Ascending aorta (tissue), 2 donors: Measurements from ENCODE around the gene PPP1CA. TPM values are rescaled to one million over a fixed set of nuclear protein-coding genes. Genes with fewer than 3 reads are reported as not detected.

ENCODE experiments used
- DNase-seq, 2 donors: peaks; one replicate each; pipeline ENCODE4 v3.0.0-alpha.2; 2019; ENCODE audit warnings: low spot score in 2 of 2
- H3K27ac ChIP-seq, 2 donors: fragments of 200-600 bp; sonication (generic); one replicate each; pipeline ENCODE4 v1.5.1; 2016 to 2017; ENCODE audit warnings: mild to moderate bottlenecking in 1 of 2
- H3K27me3 ChIP-seq: fragments of 200-600 bp; sonication (generic); one replicate; pipeline ENCODE4 v1.5.1; 2017
- H3K36me3 ChIP-seq, 2 donors: fragments of 200-600 bp; sonication (generic); one replicate each; pipeline ENCODE4 v1.5.1; 2016
- H3K4me1 ChIP-seq, 2 donors: fragments of 200-600 bp; sonication (generic); one replicate each; pipeline ENCODE4 v1.5.1; 2016 to 2017; ENCODE audit warnings: mild to moderate bottlenecking in 1 of 2
- H3K4me3 ChIP-seq, 2 donors: fragments of 200-600 bp; sonication (generic); one replicate each; pipeline ENCODE4 v1.5.1; 2016 to 2017; ENCODE audit warnings: mild to moderate bottlenecking in 1 of 2
- H3K9me3 ChIP-seq, 2 donors: fragments of 200-600 bp; sonication (generic); one replicate each; pipeline ENCODE4 v1.5.1; 2016
- CTCF ChIP-seq, 3 experiments: fragments of 200-600 bp in 2 of 3; fragments of 450-650 bp in 1 of 3; sonication (generic) in 2 of 3; IDR thresholded peaks; one replicate each; pipeline ENCODE4 v1.5.1; 2016 to 2019; ENCODE audit warnings: antibody characterized with exemption in 3 of 3, mild to moderate bottlenecking in 1 of 3, moderate library complexity in 1 of 3
- intact Hi-C: fragments of 100-400 bp; cut with DNase I; formaldehyde crosslinking; loops from one replicate; pipeline ENCODE4 v1.15.1; 2023
- total RNA-seq: library from RNA; depleted of rRNA; stranded (reverse); fragments of >200 nt; gene quantifications from one replicate; pipeline ENCODE4 v1.1.0, GENCODE V29; 2016

PPP1CA gene
- total RNA-seq, 1 donor from 2014 or later, result 113 TPM

DNA sequence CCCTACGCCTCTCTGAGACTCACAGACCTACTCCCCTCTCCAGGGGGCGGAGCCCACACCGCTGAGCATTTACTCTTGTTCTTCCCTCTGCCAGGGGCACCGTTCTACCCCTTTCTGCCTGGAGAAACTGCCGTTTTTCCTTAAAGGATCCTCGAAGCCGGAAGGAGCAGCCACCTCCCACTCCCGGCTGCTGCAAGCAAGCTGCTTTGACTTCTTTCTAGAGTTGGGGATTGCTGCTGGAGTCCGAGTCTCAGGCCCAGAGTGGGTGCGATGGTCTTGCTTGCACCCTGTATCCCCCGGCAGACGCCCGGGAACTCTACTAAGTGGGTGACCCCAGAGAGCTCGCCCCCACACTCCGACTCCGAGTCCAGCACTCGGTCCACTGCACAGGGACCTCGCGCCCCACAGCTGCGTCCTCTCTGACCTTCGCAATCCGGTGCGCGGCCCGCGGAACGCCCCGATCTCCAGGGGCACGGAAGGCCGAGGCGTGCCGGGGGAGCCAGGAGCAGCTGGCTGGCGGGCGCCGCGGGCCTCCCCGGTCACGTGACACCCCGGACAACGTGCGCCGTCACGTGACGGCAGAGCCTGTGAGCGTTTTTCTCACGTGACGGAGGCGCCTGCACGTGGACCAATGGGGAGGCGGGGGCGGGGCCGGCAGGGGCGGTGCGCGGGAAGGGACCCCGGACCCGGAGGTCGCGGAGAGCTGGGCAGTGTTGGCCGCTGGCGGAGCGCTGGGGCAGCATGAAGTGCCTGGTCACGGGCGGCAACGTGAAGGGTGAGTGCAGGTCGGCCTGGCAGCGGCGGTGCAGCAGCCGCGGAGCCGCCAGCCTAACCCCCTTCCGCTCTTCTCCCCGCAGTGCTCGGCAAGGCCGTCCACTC is 10.1 kb downstream of the PPP1CA start, which contains the start of gene RAD9A:
RAD9A (plus strand) TSS at position 683 of the 879 bp plus-strand sequence; CDS start at position 742, 59 bp downstream.
- peak; percentile 89 to 98 for DNase-seq
- H3K9me3 ChIP-seq, result no peaks in the 10 kb centered on the region
- intact Hi-C loops, result loop anchor here (1.0 to 5.0 kb wide), 2 partner anchors 17 to 36 kb away; partner anchors contain the start of gene RPS6KB2
- H3K4me3 ChIP-seq, result peak within 1 kb of the TSS; percentile 72 to 84
- no peaks in the 10 kb centered on the region for H3K27me3 ChIP-seq
- H3K36me3 ChIP-seq, result peaks cover 3 to 8% of the 10 kb centered on the region in 2 donors
- no peak for TF ChIP-seq CTCF (IDR thresholded peaks at IDR 0.05)
- H3K4me1 ChIP-seq, result peaks cover 7 to 15% of the 10 kb centered on the region in 2 donors
- H3K27ac ChIP-seq, result peak within 1 kb of the TSS; percentile 59 to 62

DNA sequence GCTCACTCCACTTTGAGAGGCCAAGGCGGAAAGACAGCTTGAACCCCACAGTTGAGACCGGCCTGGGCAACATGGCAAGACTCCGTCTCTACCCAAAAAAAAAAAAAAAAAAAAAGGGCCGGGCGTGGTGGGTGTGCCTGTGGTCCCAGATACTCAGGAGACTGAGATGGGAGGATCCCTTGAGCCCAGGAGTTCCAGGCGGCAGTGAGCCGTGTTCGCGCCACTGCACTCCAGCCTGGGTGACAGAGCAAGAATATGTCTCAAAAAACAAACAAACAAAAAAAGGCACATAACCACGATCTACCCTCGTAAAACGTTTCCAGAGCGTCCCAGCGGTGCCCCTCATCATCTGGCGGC is 10.7 kb downstream of the PPP1CA start:
- Histone ChIP-seq H3K4me1 (peaks cover 7 to 15% of the 10 kb centered on the region in 2 donors), H3K9me3 (no peaks in the 10 kb centered on the region), H3K4me3 (peak overlapping the region; percentile 72 to 84), H3K36me3 (peaks cover 0 to 2% of the 10 kb centered on the region in 2 donors), H3K27me3 (no peaks in the 10 kb centered on the region), H3K27ac (peak overlapping the region; percentile 59 to 62)
- DNase-seq, result no peak
- intact Hi-C loops, result loop anchor here (1.0 to 5.0 kb wide), 2 partner anchors 17 to 36 kb away; partner anchors contain the start of gene RPS6KB2
- no peak for TF ChIP-seq CTCF (IDR thresholded peaks at IDR 0.05)

GRCh38 chr11:67389477-67389876 is 12.2 kb downstream of the PPP1CA start:
- intact Hi-C loops, result no loop called here
- H3K36me3 ChIP-seq, result no peaks in the 10 kb centered on the region
- H3K27me3 ChIP-seq, result no peaks in the 10 kb centered on the region

GRCh38 chr11:67387518-67387917 is 14.1 kb downstream of the PPP1CA start:
- TF ChIP-seq CTCF (IDR thresholded peaks at IDR 0.05), result no peak
- intact Hi-C loops, result no loop called here

More at GRCh38 chr11:67389477-67389876, 12.2 kb downstream of the PPP1CA start:
- Histone ChIP-seq H3K9me3 (no peaks in the 10 kb centered on the region), H3K4me3 (no peak overlapping the region), H3K4me1 (peaks cover 7 to 22% of the 10 kb centered on the region in 2 donors), H3K27ac (no peak overlapping the region)
- peak; percentile 23 to 46 (median 36) for TF ChIP-seq CTCF (IDR thresholded peaks at IDR 0.05)
- DNase-seq, result no peak

GRCh38 chr11:67387069-67387468 is 14.6 kb downstream of the PPP1CA start:
- Histone ChIP-seq H3K4me3 (no peak overlapping the region), H3K9me3 (no peaks in the 10 kb centered on the region), H3K36me3 (no peaks in the 10 kb centered on the region), H3K27ac (no peak overlapping the region), H3K27me3 (no peaks in the 10 kb centered on the region), H3K4me1 (peaks cover 7 to 21% of the 10 kb centered on the region in 2 donors)
- TF ChIP-seq CTCF (IDR thresholded peaks at IDR 0.05), result no peak
- intact Hi-C loops, result no loop called here
- no peak for DNase-seq

More at GRCh38 chr11:67387518-67387917, 14.1 kb downstream of the PPP1CA start:
- H3K4me1 ChIP-seq, result peaks cover 7 to 21% of the 10 kb centered on the region in 2 donors
- no peaks in the 10 kb centered on the region for H3K36me3 ChIP-seq
- no peak overlapping the region for H3K4me3 ChIP-seq
- no peak overlapping the region for H3K27ac ChIP-seq
- no peaks in the 10 kb centered on the region for H3K27me3 ChIP-seq
- DNase-seq, result no peak
- no peaks in the 10 kb centered on the region for H3K9me3 ChIP-seq
